GM23338 (cell line): ENCODE results near the gene RAMP3. TPM values are rescaled to one million over a fixed set of nuclear protein-coding genes. Genes with fewer than 3 reads are reported as not detected.

Experiments used
- ATAC-seq: fragments of 200-7000 bp; cut with Tn5 transposase; 3 replicates; pipeline ENCODE4 v1.9.1; 2020
- DNase-seq: peaks from one replicate; pipeline ENCODE4 v3.0.0-alpha.2; 2015; ENCODE audit warnings: low spot score
- H2AFZ ChIP-seq: fragments of 200-600 bp; sonication (generic); 2 replicates; pipeline ENCODE4 v1.8.0; 2016; ENCODE audit warnings: antibody characterized with exemption, mild to moderate bottlenecking, moderate library complexity
- H3F3A ChIP-seq: fragments of 200-600 bp; sonication (generic); replicated peaks from 2 replicates; pipeline ENCODE4 v1.8.0; 2017; ENCODE audit warnings: antibody characterized with exemption, mixed run types, low read depth
- H3K27ac ChIP-seq: fragments of 200-600 bp; sonication (generic); 2 replicates; pipeline ENCODE4 v1.6.1; 2016; ENCODE audit warnings: low read depth
- H3K27me3 ChIP-seq: fragments of 200-600 bp; sonication (generic); 2 replicates; pipeline ENCODE4 v1.8.0; 2016; ENCODE audit warnings: mild to moderate bottlenecking, mixed run types, moderate library complexity; ENCODE audit not compliant: insufficient read depth
- H3K36me3 ChIP-seq: fragments of 200-600 bp; sonication (generic); 2 replicates; pipeline ENCODE4 v1.8.0; 2016; ENCODE audit warnings: mild to moderate bottlenecking; ENCODE audit not compliant: insufficient read depth
- H3K4me1 ChIP-seq: fragments of 200-600 bp; sonication (generic); 2 replicates; pipeline ENCODE4 v1.8.0; 2016; ENCODE audit warnings: mild to moderate bottlenecking, moderate library complexity; ENCODE audit not compliant: insufficient read depth
- H3K4me2 ChIP-seq: fragments of 200-600 bp; sonication (generic); 2 replicates; pipeline ENCODE4 v1.7.1; 2017; ENCODE audit warnings: mixed run types
- H3K4me3 ChIP-seq: fragments of 200-600 bp; sonication (generic); 2 replicates; pipeline ENCODE4 v1.6.1; 2016; ENCODE audit warnings: mixed run types
- H3K79me2 ChIP-seq: fragments of 200-600 bp; sonication (generic); replicated peaks from 2 replicates; pipeline ENCODE4 v1.8.0; 2017; ENCODE audit warnings: mild to moderate bottlenecking; ENCODE audit not compliant: insufficient read depth
- H3K9me2 ChIP-seq: fragments of 200-600 bp; sonication (generic); 2 replicates; pipeline ENCODE4 v1.8.0; 2017; ENCODE audit not compliant: insufficient read depth
- H4K20me1 ChIP-seq: fragments of 200-600 bp; sonication (generic); replicated peaks from 2 replicates; pipeline ENCODE4 v1.8.0; 2017; ENCODE audit warnings: mild to moderate bottlenecking; ENCODE audit not compliant: insufficient read depth
- H3K27ac Mint-ChIP-seq: 2 replicates; pipeline ENCODE4 v1.8.0; 2020; ENCODE audit warnings: inconsistent platforms, mild to moderate bottlenecking, moderate library complexity, mixed read lengths
- H3K27me3 Mint-ChIP-seq: 3 replicates; pipeline ENCODE4 v1.8.0; 2022; ENCODE audit warnings: low read depth, mild to moderate bottlenecking, moderate library complexity, mixed read lengths, inconsistent platforms; ENCODE audit not compliant: insufficient read depth, poor library complexity
- H3K36me3 Mint-ChIP-seq: 3 replicates; pipeline ENCODE4 v1.8.0; 2021; ENCODE audit warnings: low read depth, mild to moderate bottlenecking, inconsistent platforms, moderate library complexity, mixed read lengths
- H3K4me1 Mint-ChIP-seq: 3 replicates; pipeline ENCODE4 v1.8.0; 2020; ENCODE audit warnings: mild to moderate bottlenecking, inconsistent platforms, mixed read lengths
- H3K4me3 Mint-ChIP-seq: 3 replicates; pipeline ENCODE4 v1.8.0; 2021; ENCODE audit warnings: moderate library complexity, mild to moderate bottlenecking, inconsistent platforms, mixed read lengths
- H3K9me3 Mint-ChIP-seq: 3 replicates; pipeline ENCODE4 v1.8.0; 2020; ENCODE audit warnings: moderate library complexity, mild to moderate bottlenecking, inconsistent platforms, mixed read lengths
- CREB1 ChIP-seq: fragments of 250-450 bp; sonication (Bioruptor Pico); IDR thresholded peaks from 2 replicates; pipeline ENCODE4 v1.5.0; 2020; ENCODE audit warnings: low read depth, mild to moderate bottlenecking, moderate library complexity
- ETS1 ChIP-seq: IDR thresholded peaks from 2 replicates; pipeline ENCODE4 v1.6.1; 2016; ENCODE audit warnings: antibody characterized with exemption
- EZH2 ChIP-seq: fragments of 200-600 bp; sonication (generic); IDR thresholded peaks from one replicate; pipeline ENCODE4 v1.8.0; 2017; ENCODE audit warnings: antibody characterized with exemption, mild to moderate bottlenecking, low read depth; ENCODE audit not compliant: unreplicated experiment
- EZH2phosphoT487 ChIP-seq: fragments of 200-600 bp; sonication (generic); IDR thresholded peaks from one replicate; pipeline ENCODE4 v1.8.1; 2018; ENCODE audit warnings: antibody characterized with exemption; ENCODE audit not compliant: unreplicated experiment
- JUNB ChIP-seq: IDR thresholded peaks from one replicate; pipeline ENCODE4 v1.6.1; 2016; ENCODE audit warnings: antibody characterized with exemption; ENCODE audit not compliant: unreplicated experiment
- POLR2AphosphoS5 ChIP-seq: IDR thresholded peaks from 2 replicates; pipeline ENCODE4 v1.6.1; 2016; ENCODE audit warnings: antibody characterized with exemption, low read depth
- REST ChIP-seq: IDR thresholded peaks from one replicate; pipeline ENCODE4 v1.6.1; 2018; ENCODE audit warnings: antibody characterized with exemption; ENCODE audit not compliant: unreplicated experiment
- ZNF331 ChIP-seq: fragments of 250-450 bp; sonication (Bioruptor Pico); IDR thresholded peaks from 2 replicates; pipeline ENCODE4 v1.5.0; 2020; ENCODE audit warnings: low read depth, mild to moderate bottlenecking, moderate library complexity
- polyA plus RNA-seq: library from polyadenylated mRNA; unstranded; fragments of >200 nt; fragmentation: Nextera tagmentation; extraction: Ambion mirVana; gene quantifications from 2 replicates; pipeline ENCODE4 v1.2.1, GENCODE V29; 2016
- total RNA-seq: library from RNA; depleted of rRNA; stranded (reverse); fragments of >200 nt; shearing (Covaris generic); gene quantifications from 2 replicates; pipeline ENCODE4 v1.2.3, GENCODE V29; 2014

RAMP3 gene
- total and polyA plus RNA-seq, 2 experiments from 2014 or later = 1.1 to 4.6 TPM

GRCh38 chr7:45223728-45224630 is 66.4 kb downstream of the RAMP3 start (continued):
- TF ChIP-seq REST = no peak
- TF ChIP-seq CREB1 = no peak
- no peak for TF ChIP-seq ETS1

- Histone ChIP-seq H3K4me1 (no peaks in the 10 kb centered on the region; the same call in 1 of the 2 replicates), H3K4me3 (no peak overlapping the region), H3K79me2 (no peaks in the 10 kb centered on the region), H2AFZ (no peak overlapping the region), H3K36me3 (no peaks in the 10 kb centered on the region), H3K27me3 (no peaks in the 10 kb centered on the region), H3K4me2 (no peak overlapping the region), H3F3A (no peaks in the 10 kb centered on the region), H3K9me2 (no peaks in the 10 kb centered on the region), H3K27ac (no peak overlapping the region), H4K20me1 (no peaks in the 10 kb centered on the region)
- DNase-seq = peak; percentile 61
- Mint-ChIP-seq H3K27ac (no peak overlapping the region), H3K4me1 (peaks cover 13% of the 10 kb centered on the region), H3K27me3 (peaks cover 4% of the 10 kb centered on the region), H3K9me3 (no peaks in the 10 kb centered on the region), H3K4me3 (no peak overlapping the region), H3K36me3 (no peaks in the 10 kb centered on the region)
- TF ChIP-seq ZNF331 (CRISPR knock-in tag) (no peak), EZH2phosphoT487 (no peak), JUNB (no peak), REST (peak; percentile 86), EZH2 (no peak), CREB1 (no peak), POLR2AphosphoS5 (no peak)
- ATAC-seq = peak; percentile 85
Observed at GRCh38 chr7:45224832-45225231, 67.2 kb downstream of the RAMP3 start.
